IMR-90 (cell line): ENCODE results near the gene EMC8. TPM values are rescaled to one million over a fixed set of nuclear protein-coding genes. Genes with fewer than 3 reads are reported as not detected.

ENCODE experiments used
- ATAC-seq: fragments of 200-7000 bp; cut with Tn5 transposase; 2 replicates; pipeline ENCODE4 v1.9.1; 2020; ENCODE audit warnings: low read depth, mild to moderate bottlenecking, moderate library complexity
- BruUV-seq: library from RNA; stranded (reverse); fragments of 400-500 nt; replicated peaks from 2 replicates; lab custom pipeline; 2021; lab: Mats Ljungman, UMichigan
- CTCF ChIA-PET: fragments of 300-600 bp; formaldehyde crosslinking; extraction: SDS; loops from one replicate; lab custom pipeline; 2021; ENCODE audit warnings: antibody characterized with exemption; lab: Yijun Ruan, JAX
- POLR2A ChIA-PET: fragments of 300-600 bp; sonication (Branson Sonifier 250); formaldehyde crosslinking; loops from one replicate; lab custom pipeline; 2022; ENCODE audit warnings: antibody characterized with exemption; ENCODE audit not compliant: unreplicated experiment; lab: Charles Lee
- DNase-seq: peaks from one replicate; pipeline ENCODE4 v3.0.0; 2013
- H2AFZ ChIP-seq: replicated peaks from 2 replicates; pipeline ENCODE3; 2013; ENCODE audit warnings: low read length, mild to moderate bottlenecking; ENCODE audit not compliant: poor library complexity
- H2AK5ac ChIP-seq: 2 replicates; pipeline ENCODE4 v1.6.1; 2013; ENCODE audit warnings: low read depth, low read length, inconsistent platforms
- H2AK9ac ChIP-seq: replicated peaks from 2 replicates; pipeline ENCODE3; 2013; ENCODE audit warnings: mild to moderate bottlenecking, low read depth, low read length, moderate library complexity; ENCODE audit not compliant: poor library complexity
- H2BK120ac ChIP-seq: 2 replicates; pipeline ENCODE4 v1.6.1; 2013; ENCODE audit warnings: low read depth, low read length, inconsistent platforms
- H2BK15ac ChIP-seq: 3 replicates; pipeline ENCODE4 v1.6.1; 2013; ENCODE audit warnings: low read depth, low read length, inconsistent platforms
- H2BK20ac ChIP-seq: 2 replicates; pipeline ENCODE4 v1.6.1; 2013; ENCODE audit warnings: low read depth, mild to moderate bottlenecking, inconsistent platforms, low read length, moderate library complexity
- H2BK5ac ChIP-seq: 2 replicates; pipeline ENCODE4 v1.6.1; 2013; ENCODE audit warnings: mild to moderate bottlenecking, low read depth, low read length, inconsistent platforms; ENCODE audit not compliant: poor library complexity, severe bottlenecking
- H3K14ac ChIP-seq: replicated peaks from 2 replicates; pipeline ENCODE4 v1.6.1; 2013; ENCODE audit warnings: low read depth, low read length, inconsistent platforms
- H3K18ac ChIP-seq: 2 replicates; pipeline ENCODE4 v1.6.1; 2013; ENCODE audit warnings: low read depth, low read length, control low read depth
- H3K23ac ChIP-seq: 2 replicates; pipeline ENCODE4 v1.6.1; 2013; ENCODE audit warnings: low read depth, low read length, inconsistent platforms
- H3K27ac ChIP-seq: 2 replicates; pipeline ENCODE4 v1.5.1; 2013; ENCODE audit warnings: mild to moderate bottlenecking, control low read depth, low read length; ENCODE audit not compliant: insufficient read depth
- H3K27me3 ChIP-seq: 2 replicates; pipeline ENCODE4 v1.6.1; 2013; ENCODE audit warnings: low read length; ENCODE audit not compliant: control insufficient read depth, insufficient read depth
- H3K36me3 ChIP-seq: 2 replicates; pipeline ENCODE4 v1.6.1; 2013; ENCODE audit warnings: low read length, mixed read lengths; ENCODE audit not compliant: control insufficient read depth, insufficient read depth
- H3K4ac ChIP-seq: 2 replicates; pipeline ENCODE4 v1.6.1; 2013; ENCODE audit warnings: low read depth, low read length, inconsistent platforms
- H3K4me1 ChIP-seq: 2 replicates; pipeline ENCODE4 v1.6.1; 2013; ENCODE audit warnings: low read length, mixed read lengths; ENCODE audit not compliant: control insufficient read depth, insufficient read depth
- H3K4me2 ChIP-seq: 2 replicates; pipeline ENCODE4 v1.6.1; 2013; ENCODE audit warnings: low read depth, mild to moderate bottlenecking, control low read depth, low read length, moderate library complexity
- H3K4me3 ChIP-seq: 2 replicates; pipeline ENCODE4 v1.5.1; 2013; ENCODE audit warnings: low read depth, mild to moderate bottlenecking, control low read depth, low read length, moderate library complexity; ENCODE audit not compliant: insufficient read depth
- H3K56ac ChIP-seq: 2 replicates; pipeline ENCODE4 v1.6.1; 2013; ENCODE audit warnings: low read length, inconsistent platforms; ENCODE audit not compliant: insufficient read depth; ENCODE audit errors: extremely low read depth
- H3K79me1 ChIP-seq, 2 experiments: 2 replicates each; pipeline ENCODE4 v1.6.1; 2013; ENCODE audit warnings: low read length in 2 of 2, inconsistent platforms in 1 of 2, low read depth in 1 of 2
- H3K9ac ChIP-seq: 2 replicates; pipeline ENCODE4 v1.6.1; 2013; ENCODE audit warnings: low read depth, low read length, control low read depth
- H3K9me1 ChIP-seq: 2 replicates; pipeline ENCODE4 v1.6.1; 2013; ENCODE audit warnings: low read length, inconsistent platforms; ENCODE audit not compliant: insufficient read depth
- H3K9me3 ChIP-seq: 2 replicates; pipeline ENCODE4 v1.6.1; 2013; ENCODE audit warnings: low read length; ENCODE audit not compliant: control insufficient read depth, insufficient read depth
- H4K20me1 ChIP-seq: 2 replicates; pipeline ENCODE4 v1.6.1; 2013; ENCODE audit warnings: low read length, inconsistent platforms; ENCODE audit not compliant: insufficient read depth
- H4K5ac ChIP-seq: 2 replicates; pipeline ENCODE4 v1.6.1; 2013; ENCODE audit warnings: mild to moderate bottlenecking, low read depth, low read length, control low read depth
- H4K8ac ChIP-seq, 2 experiments: 2 replicates each; pipeline ENCODE4 v1.6.1; 2013; ENCODE audit warnings: low read depth in 2 of 2, low read length in 2 of 2, control low read depth in 1 of 2, inconsistent platforms in 1 of 2
- H4K91ac ChIP-seq: 2 replicates; pipeline ENCODE4 v1.6.1; 2013; ENCODE audit warnings: low read depth, low read length, inconsistent platforms; ENCODE audit not compliant: insufficient read depth
- BHLHE40 ChIP-seq: fragments of 150-350 bp; IDR thresholded peaks from 2 replicates; pipeline ENCODE4 v1.6.1; 2016; ENCODE audit warnings: mild to moderate bottlenecking, low read depth, low read length
- CEBPB ChIP-seq: IDR thresholded peaks from 2 replicates; pipeline ENCODE4 v1.6.1; 2012; ENCODE audit warnings: low read depth, low read length, improper control_type of control experiment
- CHD1 ChIP-seq: IDR thresholded peaks from 2 replicates; pipeline ENCODE4 v1.6.1; 2012; ENCODE audit warnings: low read depth, low read length, improper control_type of control experiment
- FOS ChIP-seq: fragments of 150-350 bp; IDR thresholded peaks from 2 replicates; pipeline ENCODE4 v1.6.1; 2016; ENCODE audit warnings: low read depth, low read length
- MAFK ChIP-seq: IDR thresholded peaks from 2 replicates; pipeline ENCODE4 v1.6.1; 2012; ENCODE audit warnings: low read depth, low read length, improper control_type of control experiment
- MAZ ChIP-seq: IDR thresholded peaks from 2 replicates; pipeline ENCODE4 v1.6.1; 2012; ENCODE audit warnings: low read depth, mild to moderate bottlenecking, low read length, improper control_type of control experiment, moderate library complexity, borderline replicate concordance
- MXI1 ChIP-seq: IDR thresholded peaks from 2 replicates; pipeline ENCODE4 v1.6.1; 2012; ENCODE audit warnings: low read depth, mild to moderate bottlenecking, low read length, moderate library complexity, borderline replicate concordance
- NFE2L2 ChIP-seq: fragments of 150-350 bp; IDR thresholded peaks from 2 replicates; pipeline ENCODE4 v1.6.1; 2016; ENCODE audit warnings: low read depth, mild to moderate bottlenecking, low read length
- POLR2A ChIP-seq: IDR thresholded peaks from 2 replicates; pipeline ENCODE4 v1.6.1; 2012; ENCODE audit warnings: mild to moderate bottlenecking, low read depth, low read length
- RAD21 ChIP-seq: IDR thresholded peaks from 2 replicates; pipeline ENCODE4 v1.6.1; 2012; ENCODE audit warnings: low read length, improper control_type of control experiment
- RCOR1 ChIP-seq: IDR thresholded peaks from 2 replicates; pipeline ENCODE4 v1.6.1; 2012; ENCODE audit warnings: mild to moderate bottlenecking, low read length, improper control_type of control experiment; ENCODE audit not compliant: insufficient replicate concordance
- RFX5 ChIP-seq: IDR thresholded peaks from 2 replicates; pipeline ENCODE4 v1.8.0; 2012; ENCODE audit warnings: low read depth, mild to moderate bottlenecking, low read length, moderate library complexity
- SMC3 ChIP-seq: fragments of 150-350 bp; IDR thresholded peaks from 2 replicates; pipeline ENCODE4 v1.6.1; 2016; ENCODE audit warnings: low read depth, mild to moderate bottlenecking, antibody characterized with exemption, low read length, moderate library complexity
- WGBS, 2 experiments: methylation state at CpG; one replicate each; pipeline versions ENCODE4 v1.1.5 to v1.1.7; 2013; ENCODE audit warnings: missing lambda C conversion rate in 2 of 2; ENCODE audit not compliant: insufficient read length in 1 of 2; ENCODE audit errors: extremely low coverage in 2 of 2; 5-methylcytosine and 5-hydroxymethylcytosine counted together
- dilution Hi-C: fragments of 300-500 bp; cut with HindIII; formaldehyde crosslinking; loops from one replicate; pipeline ENCODE4 v1.14.3; 2018; ENCODE audit warnings: low sequenced_read_pairs; ENCODE audit not compliant: unreplicated experiment
- in situ Hi-C: fragments of 300-500 bp; cut with MboI; formaldehyde crosslinking; loops from 3 replicates; pipeline ENCODE4 v1.14.3; 2019; ENCODE audit warnings: low sequenced_read_pairs, inconsistent platforms, mixed read lengths
- intact Hi-C: fragments of 100-400 bp; cut with micrococcal nuclease; formaldehyde crosslinking; loops from 2 replicates; pipeline ENCODE4 v1.10.0; 2022
- polyA plus RNA-seq, 3 experiments: library from polyadenylated mRNA; depleted of rRNA; stranded (reverse); fragments of >200 nt; gene quantifications; 2 replicates each; pipeline ENCODE4 v1.2.3, GENCODE V29; 2012; ENCODE audit warnings: low replicate concordance in 1 of 3
- total RNA-seq: library from RNA; depleted of rRNA; stranded (reverse); fragments of >200 nt; gene quantifications from 2 replicates; pipeline ENCODE4 v1.2.3, GENCODE V29; 2012
- TF ChIP-seq, protein P1 (sequence below): fragments of 150-350 bp; IDR thresholded peaks from 2 replicates; pipeline ENCODE4 v1.6.1; 2017; ENCODE audit warnings: mild to moderate bottlenecking, antibody characterized with exemption, low read length, low read depth
- TF ChIP-seq, protein P2 (sequence below): fragments of 150-350 bp; IDR thresholded peaks from 2 replicates; pipeline ENCODE4 v1.6.1; 2016; ENCODE audit warnings: low read depth, mild to moderate bottlenecking, low read length, moderate library complexity, borderline replicate concordance
- TF ChIP-seq, protein P3 (sequence below): conservative IDR thresholded peaks from 2 replicates; pipeline ENCODE4 v1.5.1; 2012; ENCODE audit warnings: mild to moderate bottlenecking, low read depth, low read length, improper control_type of control experiment

The EMC8 gene
- total and polyA plus RNA-seq, 2 of the 4 experiments (the other 2 are of a cell fraction), result 23.7 to 48.9 TPM

DNA sequence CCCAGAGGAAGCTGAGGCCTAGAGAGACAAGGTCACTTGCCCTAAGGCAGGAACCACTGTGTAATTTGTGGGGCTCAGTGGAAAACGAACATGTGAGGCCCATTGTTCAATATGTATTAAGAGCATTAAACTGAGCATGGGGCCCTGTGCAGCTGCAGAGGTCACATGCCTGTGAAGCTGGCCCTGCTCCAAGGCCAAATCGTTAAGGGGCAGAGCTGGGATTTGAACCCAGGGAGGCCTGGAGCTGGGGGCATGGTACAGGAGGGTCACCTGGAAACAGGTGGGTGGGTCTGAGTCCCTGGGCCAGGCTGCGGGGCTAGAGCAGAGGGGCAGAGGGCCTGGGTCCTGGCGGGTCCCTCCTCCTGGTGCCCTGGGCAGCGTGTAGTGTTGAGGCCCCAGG, 68.2 kb downstream of the EMC8 start:
- dilution Hi-C loops, result no loop called here
- no TSS peak for BruUV-seq
- no peaks in the 10 kb centered on the region; the same call in 1 of the 2 replicates for H4K20me1 ChIP-seq
- no peak overlapping the region for H2BK20ac ChIP-seq
- H3K4me2 ChIP-seq, result no peak overlapping the region
- no peak overlapping the region for H4K8ac ChIP-seq
- no peaks in the 10 kb centered on the region for H3K4me1 ChIP-seq
- H3K14ac ChIP-seq, result no peak overlapping the region
- no peak overlapping the region for H3K9ac ChIP-seq
- CTCF ChIA-PET, result no interaction called here
- H2AK9ac ChIP-seq, result no peak overlapping the region
- H3K23ac ChIP-seq, result no peak overlapping the region
- in situ Hi-C loops, result no loop called here
- H2AFZ ChIP-seq, result no peak overlapping the region
- H2BK15ac ChIP-seq, result no peak overlapping the region
- no peak overlapping the region for H3K4me3 ChIP-seq
- TF ChIP-seq, protein P1, sequence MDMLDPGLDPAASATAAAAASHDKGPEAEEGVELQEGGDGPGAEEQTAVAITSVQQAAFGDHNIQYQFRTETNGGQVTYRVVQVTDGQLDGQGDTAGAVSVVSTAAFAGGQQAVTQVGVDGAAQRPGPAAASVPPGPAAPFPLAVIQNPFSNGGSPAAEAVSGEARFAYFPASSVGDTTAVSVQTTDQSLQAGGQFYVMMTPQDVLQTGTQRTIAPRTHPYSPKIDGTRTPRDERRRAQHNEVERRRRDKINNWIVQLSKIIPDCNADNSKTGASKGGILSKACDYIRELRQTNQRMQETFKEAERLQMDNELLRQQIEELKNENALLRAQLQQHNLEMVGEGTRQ, result no peak
- TF ChIP-seq, protein P2, sequence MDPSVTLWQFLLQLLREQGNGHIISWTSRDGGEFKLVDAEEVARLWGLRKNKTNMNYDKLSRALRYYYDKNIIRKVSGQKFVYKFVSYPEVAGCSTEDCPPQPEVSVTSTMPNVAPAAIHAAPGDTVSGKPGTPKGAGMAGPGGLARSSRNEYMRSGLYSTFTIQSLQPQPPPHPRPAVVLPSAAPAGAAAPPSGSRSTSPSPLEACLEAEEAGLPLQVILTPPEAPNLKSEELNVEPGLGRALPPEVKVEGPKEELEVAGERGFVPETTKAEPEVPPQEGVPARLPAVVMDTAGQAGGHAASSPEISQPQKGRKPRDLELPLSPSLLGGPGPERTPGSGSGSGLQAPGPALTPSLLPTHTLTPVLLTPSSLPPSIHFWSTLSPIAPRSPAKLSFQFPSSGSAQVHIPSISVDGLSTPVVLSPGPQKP, result no peak
- TF ChIP-seq FOS, result no peak
- no peak for TF ChIP-seq POLR2A
- TF ChIP-seq MAZ, result no peak
- no peak for TF ChIP-seq RCOR1
- no peak for TF ChIP-seq NFE2L2
- TF ChIP-seq MAFK, result no peak
- TF ChIP-seq RFX5, result no peak
- TF ChIP-seq, protein P3, sequence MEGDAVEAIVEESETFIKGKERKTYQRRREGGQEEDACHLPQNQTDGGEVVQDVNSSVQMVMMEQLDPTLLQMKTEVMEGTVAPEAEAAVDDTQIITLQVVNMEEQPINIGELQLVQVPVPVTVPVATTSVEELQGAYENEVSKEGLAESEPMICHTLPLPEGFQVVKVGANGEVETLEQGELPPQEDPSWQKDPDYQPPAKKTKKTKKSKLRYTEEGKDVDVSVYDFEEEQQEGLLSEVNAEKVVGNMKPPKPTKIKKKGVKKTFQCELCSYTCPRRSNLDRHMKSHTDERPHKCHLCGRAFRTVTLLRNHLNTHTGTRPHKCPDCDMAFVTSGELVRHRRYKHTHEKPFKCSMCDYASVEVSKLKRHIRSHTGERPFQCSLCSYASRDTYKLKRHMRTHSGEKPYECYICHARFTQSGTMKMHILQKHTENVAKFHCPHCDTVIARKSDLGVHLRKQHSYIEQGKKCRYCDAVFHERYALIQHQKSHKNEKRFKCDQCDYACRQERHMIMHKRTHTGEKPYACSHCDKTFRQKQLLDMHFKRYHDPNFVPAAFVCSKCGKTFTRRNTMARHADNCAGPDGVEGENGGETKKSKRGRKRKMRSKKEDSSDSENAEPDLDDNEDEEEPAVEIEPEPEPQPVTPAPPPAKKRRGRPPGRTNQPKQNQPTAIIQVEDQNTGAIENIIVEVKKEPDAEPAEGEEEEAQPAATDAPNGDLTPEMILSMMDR, result no peak
- TF ChIP-seq RAD21, result no peak
- TF ChIP-seq SMC3, result no peak
- TF ChIP-seq CHD1, result no peak
- TF ChIP-seq CEBPB, result no peak
- TF ChIP-seq MXI1, result no peak
- TF ChIP-seq BHLHE40, result no peak
- H3K56ac ChIP-seq, result no peak overlapping the region
- no peaks in the 10 kb centered on the region for H3K27me3 ChIP-seq
- DNase-seq, result no peak
- intact Hi-C loops, result no loop called here
- peaks cover 10% of the 10 kb centered on the region for H3K9me1 ChIP-seq
- ATAC-seq, result no peak
- H3K9me3 ChIP-seq, result no peaks in the 10 kb centered on the region
- H2BK120ac ChIP-seq, result no peak overlapping the region
- H3K79me1 ChIP-seq, result peaks cover 6 to 19% of the 10 kb centered on the region in 2 experiments
- H3K4ac ChIP-seq, result no peak overlapping the region
- no peak overlapping the region for H3K18ac ChIP-seq
- H4K91ac ChIP-seq, result no peak overlapping the region
- no peak overlapping the region for H2BK5ac ChIP-seq
- H3K27ac ChIP-seq, result no peak overlapping the region
- POLR2A ChIA-PET, result no interaction called here
- WGBS, 2 experiments, result 43% methylated on average over 1 of the region's 5 CpGs; no CpG with 5 or more reads in 1 of the 2 experiments
- no peaks in the 10 kb centered on the region for H3K36me3 ChIP-seq
- no peak overlapping the region for H2AK5ac ChIP-seq
- no peak overlapping the region for H4K5ac ChIP-seq
